BE2C (cell line): ENCODE measurements around the gene MPPED1.

Source experiments
- DNase-seq: peaks from one replicate; pipeline ENCODE4 v3.0.0-alpha.2; 2020
- H3K27me3 ChIP-seq: fragments of 250-450 bp; sonication (Bioruptor Pico); 2 replicates; pipeline ENCODE4 v1.5.1; 2020; ENCODE audit warnings: mild to moderate bottlenecking
- H3K36me3 ChIP-seq: fragments of 250-450 bp; sonication (Bioruptor Pico); 2 replicates; pipeline ENCODE4 v1.5.1; 2020; ENCODE audit warnings: mild to moderate bottlenecking
- H3K4me1 ChIP-seq: fragments of 250-450 bp; sonication (Bioruptor Pico); 2 replicates; pipeline ENCODE4 v1.5.1; 2020
- H3K4me3 ChIP-seq: 2 replicates; pipeline ENCODE4 v1.5.1; 2011; ENCODE audit warnings: low read depth, low read length
- H3K9me3 ChIP-seq: fragments of 250-450 bp; sonication (Bioruptor Pico); 2 replicates; pipeline ENCODE4 v1.5.1; 2020
- CTCF ChIP-seq: IDR thresholded peaks from 2 replicates; pipeline ENCODE4 v1.5.1; 2012; ENCODE audit warnings: mild to moderate bottlenecking, low read depth, low read length

MPPED1 gene

GRCh38 chr22:43424666-43425630 is 13.1 kb downstream of the MPPED1 start:
- TF ChIP-seq CTCF = no peak
- Histone ChIP-seq H3K27me3 (no peaks in the 10 kb centered on the region), H3K9me3 (no peaks in the 10 kb centered on the region), H3K4me3 (no peak overlapping the region), H3K4me1 (no peaks in the 10 kb centered on the region), H3K36me3 (no peaks in the 10 kb centered on the region)
- no peak for DNase-seq

- no peaks in the 10 kb centered on the region for H3K36me3 ChIP-seq
- H3K9me3 ChIP-seq = no peaks in the 10 kb centered on the region
- TF ChIP-seq CTCF = no peak
- no peaks in the 10 kb centered on the region for H3K4me1 ChIP-seq
- H3K27me3 ChIP-seq = no peaks in the 10 kb centered on the region
- no peak overlapping the region for H3K4me3 ChIP-seq
- DNase-seq = no peak
Observed at GRCh38 chr22:43425976-43426785, 14.4 kb downstream of the MPPED1 start.

DNA sequence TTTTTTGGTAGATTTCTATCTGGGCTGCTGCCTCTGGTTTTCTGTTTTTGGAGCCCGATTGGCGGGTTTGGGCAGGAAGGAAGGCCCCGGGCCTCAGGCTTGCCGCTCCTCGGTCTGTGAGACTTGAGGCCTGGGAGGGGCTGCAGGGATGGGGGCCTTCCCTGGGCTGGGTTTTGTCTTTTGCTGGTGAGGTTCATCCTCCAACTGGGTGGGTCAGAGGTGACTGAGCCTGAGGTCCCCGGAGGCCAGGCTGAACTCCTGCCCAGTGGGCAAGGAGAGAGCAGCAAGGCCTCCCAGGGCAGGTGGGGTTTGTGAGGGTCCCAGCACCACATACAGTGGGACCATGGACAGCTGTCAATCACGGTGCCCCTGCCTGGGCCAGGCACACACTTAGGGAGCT is 15.0 kb downstream of the MPPED1 start:
- DNase-seq = no peak
- Histone ChIP-seq H3K36me3 (no peaks in the 10 kb centered on the region), H3K9me3 (no peaks in the 10 kb centered on the region), H3K4me3 (no peak overlapping the region), H3K27me3 (no peaks in the 10 kb centered on the region), H3K4me1 (no peaks in the 10 kb centered on the region)
- TF ChIP-seq CTCF = no peak

DNA sequence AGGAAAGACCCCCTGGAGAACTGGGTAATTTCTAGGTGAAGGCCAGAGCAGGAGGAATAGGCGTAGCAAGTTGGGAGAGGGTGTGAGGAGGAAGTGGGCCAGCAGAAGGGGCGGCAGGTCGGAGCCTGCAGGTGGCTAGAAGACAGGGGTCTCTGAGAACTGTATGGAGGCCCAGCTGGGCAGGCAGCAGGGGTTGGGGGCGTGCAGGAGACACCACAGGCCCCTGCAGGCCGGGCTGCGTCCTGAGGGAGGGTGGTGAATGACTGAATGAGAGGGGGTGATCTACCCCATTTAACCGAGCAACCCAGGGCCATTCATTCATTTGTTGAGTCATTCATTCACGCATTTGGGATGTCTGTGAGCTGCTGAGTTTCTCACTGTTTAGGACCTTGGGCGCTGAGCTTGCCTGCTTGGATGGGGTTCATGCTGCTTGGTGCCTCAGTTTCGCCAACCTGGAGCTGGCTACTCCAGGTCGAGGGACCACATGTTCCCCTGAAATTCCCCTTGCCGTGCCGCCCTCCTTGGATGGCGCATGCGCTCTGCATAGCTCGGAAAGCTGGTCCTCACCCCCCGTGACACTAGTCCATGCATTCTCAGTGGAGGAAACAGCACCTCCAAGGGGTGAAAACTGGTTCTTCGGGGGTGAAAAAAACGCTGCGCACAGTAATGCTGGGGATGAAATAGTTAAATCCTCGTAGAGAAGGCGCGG is 15.6 kb downstream of the MPPED1 start:
- no peaks in the 10 kb centered on the region for H3K36me3 ChIP-seq
- no peaks in the 10 kb centered on the region for H3K27me3 ChIP-seq
- H3K9me3 ChIP-seq = no peaks in the 10 kb centered on the region
- DNase-seq = no peak
- H3K4me1 ChIP-seq = no peaks in the 10 kb centered on the region
- TF ChIP-seq CTCF = peak; percentile 24
- H3K4me3 ChIP-seq = no peak overlapping the region

GRCh38 chr22:43428005-43428485 is 16.2 kb downstream of the MPPED1 start:
- DNase-seq = no peak

More at GRCh38 chr22:43428005-43428485, 16.2 kb downstream of the MPPED1 start:
- no peaks in the 10 kb centered on the region for H3K9me3 ChIP-seq
- H3K36me3 ChIP-seq = no peaks in the 10 kb centered on the region
- no peak overlapping the region for H3K4me3 ChIP-seq
- TF ChIP-seq CTCF = no peak
- no peaks in the 10 kb centered on the region for H3K27me3 ChIP-seq
- H3K4me1 ChIP-seq = no peaks in the 10 kb centered on the region
